ENCODE results near the gene HDAC9.

The HDAC9 gene

DNA sequence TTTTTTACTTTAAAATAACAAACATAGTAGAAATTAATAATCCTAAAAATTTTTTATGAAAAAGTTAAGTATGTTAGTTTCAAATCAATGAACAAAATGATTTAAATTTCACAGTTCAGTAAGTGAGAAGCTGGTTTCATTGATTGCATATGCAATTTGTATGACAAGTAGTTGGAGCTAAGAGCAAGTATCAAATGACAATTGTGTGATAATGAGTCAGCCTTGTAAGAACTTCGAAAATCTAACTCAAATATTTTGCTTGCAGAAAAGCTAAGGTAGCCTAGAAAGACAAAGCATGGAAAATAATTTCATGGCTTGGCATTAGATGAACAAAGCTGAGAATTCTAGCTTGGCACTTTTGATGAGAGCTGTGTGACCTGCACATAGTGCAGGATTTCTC lies 111.5 kb downstream of the HDAC9 start:
- H3K4me3 ChIP-seq (ENCODE audit: low read depth, low read length), result no peak overlapping the region
- no peak for DNase-seq (ENCODE audit: low read depth, low spot score)
- TF ChIP-seq, protein P1, sequence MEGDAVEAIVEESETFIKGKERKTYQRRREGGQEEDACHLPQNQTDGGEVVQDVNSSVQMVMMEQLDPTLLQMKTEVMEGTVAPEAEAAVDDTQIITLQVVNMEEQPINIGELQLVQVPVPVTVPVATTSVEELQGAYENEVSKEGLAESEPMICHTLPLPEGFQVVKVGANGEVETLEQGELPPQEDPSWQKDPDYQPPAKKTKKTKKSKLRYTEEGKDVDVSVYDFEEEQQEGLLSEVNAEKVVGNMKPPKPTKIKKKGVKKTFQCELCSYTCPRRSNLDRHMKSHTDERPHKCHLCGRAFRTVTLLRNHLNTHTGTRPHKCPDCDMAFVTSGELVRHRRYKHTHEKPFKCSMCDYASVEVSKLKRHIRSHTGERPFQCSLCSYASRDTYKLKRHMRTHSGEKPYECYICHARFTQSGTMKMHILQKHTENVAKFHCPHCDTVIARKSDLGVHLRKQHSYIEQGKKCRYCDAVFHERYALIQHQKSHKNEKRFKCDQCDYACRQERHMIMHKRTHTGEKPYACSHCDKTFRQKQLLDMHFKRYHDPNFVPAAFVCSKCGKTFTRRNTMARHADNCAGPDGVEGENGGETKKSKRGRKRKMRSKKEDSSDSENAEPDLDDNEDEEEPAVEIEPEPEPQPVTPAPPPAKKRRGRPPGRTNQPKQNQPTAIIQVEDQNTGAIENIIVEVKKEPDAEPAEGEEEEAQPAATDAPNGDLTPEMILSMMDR (IDR thresholded peaks at IDR 0.05; ENCODE audit: insufficient read depth, low read length, missing control alignments), result no peak
- ChIA-PET CTCF (interaction anchor here (3.1 kb wide), 1 partner anchor 16 kb away, joined by 15 read pairs; no protein-coding TSS in a partner anchor), POLR2A (no interaction called here)

DNA sequence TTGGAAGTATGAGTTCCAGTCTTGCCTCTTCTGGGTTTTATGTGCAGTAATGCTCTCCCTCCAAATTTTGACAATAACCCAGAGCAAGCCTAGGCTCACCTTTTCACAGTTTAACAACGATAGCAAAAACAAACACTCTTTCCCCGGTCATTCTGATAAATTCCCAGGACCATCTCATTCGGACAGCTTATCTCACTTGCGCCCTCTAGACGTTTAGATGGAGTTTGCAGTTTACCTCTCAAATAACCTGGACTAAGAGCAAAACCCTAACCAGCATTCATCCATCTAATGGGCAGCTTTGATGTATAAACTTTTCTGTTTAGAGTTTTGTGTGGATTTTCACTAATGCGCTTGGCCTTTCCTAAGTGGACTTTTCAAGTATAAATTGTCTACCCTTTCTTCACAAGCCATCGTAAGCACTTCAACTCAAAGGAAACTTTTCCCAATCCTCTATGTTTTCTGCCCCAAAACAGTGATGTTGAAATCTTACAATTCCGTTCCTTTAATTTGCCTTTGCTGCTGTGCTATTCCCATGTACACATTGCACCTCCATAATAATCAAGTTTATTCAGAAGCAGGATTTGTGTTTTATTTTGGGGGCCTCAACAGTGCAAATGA lies 114.9 kb downstream of the HDAC9 start:
- DNase-seq (ENCODE audit: low read depth, low spot score), result no peak
- ChIA-PET CTCF (interaction anchor here (1.0 to 1.8 kb wide), 4 partner anchors 9 to 258 kb away, joined by 3 to 5 read pairs (median 3); no protein-coding TSS in a partner anchor), POLR2A (no interaction called here)
- TF ChIP-seq, protein P1 (IDR thresholded peaks at IDR 0.05; ENCODE audit: insufficient read depth, low read length, missing control alignments), result peak; percentile 46
- H3K4me3 ChIP-seq (ENCODE audit: low read depth, low read length), result no peak overlapping the region

DNA sequence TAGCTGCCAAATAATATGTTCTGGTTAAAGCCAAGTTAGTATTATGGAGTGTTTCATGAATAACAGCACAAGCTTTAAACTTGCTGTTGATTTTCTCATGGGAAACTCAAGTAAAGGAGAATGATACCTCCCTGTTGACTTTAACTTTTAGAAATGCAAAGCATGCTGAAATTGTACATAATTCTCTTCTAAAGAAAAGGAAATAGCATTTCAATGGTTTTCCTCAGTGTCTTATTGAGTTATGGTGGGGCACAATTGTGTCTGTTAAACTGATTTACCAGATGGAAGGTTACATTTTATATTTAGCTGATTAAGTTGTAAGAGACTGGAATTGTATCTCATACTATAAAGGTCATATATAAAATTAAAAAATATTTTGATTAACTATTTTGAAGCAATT lies 119.3 kb downstream of the HDAC9 start:
- DNase-seq (ENCODE audit: low read depth, low spot score), result no peak
- H3K4me3 ChIP-seq (ENCODE audit: low read depth, low read length), result no peak overlapping the region
- TF ChIP-seq, protein P1 (IDR thresholded peaks at IDR 0.05; ENCODE audit: insufficient read depth, low read length, missing control alignments), result no peak
- CTCF ChIA-PET, result no interaction called here
- POLR2A ChIA-PET, result no interaction called here

DNA sequence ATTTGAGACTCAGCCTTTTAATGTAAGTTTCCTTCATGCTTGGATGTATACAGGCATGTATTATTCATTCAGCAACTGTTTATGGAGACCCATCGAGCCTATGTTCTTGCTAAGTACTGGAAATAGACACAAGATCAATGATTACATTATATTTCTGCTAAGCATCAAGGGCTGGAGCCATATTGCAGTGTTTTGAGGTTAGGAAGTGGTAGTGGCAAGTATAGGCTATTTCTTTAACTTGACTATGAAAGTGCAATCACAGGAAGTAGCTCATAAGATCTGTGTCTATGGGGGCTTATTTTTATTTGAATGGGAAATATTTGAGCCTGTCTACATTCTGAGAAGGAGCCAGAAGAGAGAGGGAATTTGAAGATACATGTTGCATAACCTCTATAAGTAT lies 123.8 kb downstream of the HDAC9 start:
- no peak overlapping the region for H3K4me3 ChIP-seq (ENCODE audit: low read depth, low read length)
- ChIA-PET POLR2A (no interaction called here), CTCF (interaction anchor here (1.5 to 2.6 kb wide), 2 partner anchors 8 to 47 kb away, joined by 3 to 7 read pairs; no protein-coding TSS in a partner anchor)
- DNase-seq (ENCODE audit: low read depth, low spot score), result no peak
- TF ChIP-seq, protein P1 (IDR thresholded peaks at IDR 0.05; ENCODE audit: insufficient read depth, low read length, missing control alignments), result no peak

DNA sequence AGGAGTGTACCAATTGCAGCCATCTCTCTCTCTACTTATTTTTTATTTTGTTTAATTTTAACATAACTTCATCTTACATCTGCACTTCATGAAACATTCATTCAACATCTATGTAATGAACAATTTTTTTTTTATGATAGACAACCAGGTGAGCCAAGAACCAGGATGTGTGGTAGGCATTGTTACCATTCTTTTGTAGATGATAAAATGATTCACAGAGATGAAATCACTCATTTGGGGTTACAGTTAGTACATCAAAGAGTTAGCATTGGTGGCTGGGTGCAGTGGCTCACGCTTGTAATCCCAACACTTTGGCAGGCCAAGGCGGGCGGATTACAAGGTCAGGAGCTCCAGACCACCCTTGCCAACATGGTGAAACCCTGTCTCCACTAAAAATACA lies 127.8 kb downstream of the HDAC9 start:
- no peak overlapping the region for H3K4me3 ChIP-seq (ENCODE audit: low read depth, low read length)
- ChIA-PET POLR2A (no interaction called here), CTCF (no interaction called here)
- TF ChIP-seq, protein P1 (IDR thresholded peaks at IDR 0.05; ENCODE audit: insufficient read depth, low read length, missing control alignments), result no peak
- DNase-seq (ENCODE audit: low read depth, low spot score), result no peak

DNA sequence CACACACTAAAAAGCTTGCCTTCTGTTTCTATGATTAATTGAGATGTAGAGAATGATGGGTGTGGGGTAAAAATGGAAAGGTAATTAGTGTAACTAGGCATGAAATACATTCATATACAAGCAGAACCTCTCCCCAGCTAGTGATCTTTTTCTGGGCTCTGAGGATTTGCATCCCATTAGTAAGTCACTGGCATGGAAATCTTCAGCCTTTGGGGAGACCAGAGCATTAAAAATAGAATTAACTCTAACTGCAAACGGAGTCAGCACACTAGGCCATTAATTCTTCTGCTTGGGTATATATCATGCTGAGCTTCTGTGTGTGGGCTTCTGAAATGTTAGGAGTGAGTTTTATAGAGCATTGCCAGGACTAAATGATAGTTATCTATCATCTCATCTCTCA lies 128.9 kb downstream of the HDAC9 start:
- H3K4me3 ChIP-seq (ENCODE audit: low read depth, low read length), result no peak overlapping the region
- ChIA-PET CTCF (interaction anchor here (0.6 to 1.0 kb wide), 2 partner anchors 42 to 429 kb away, joined by 3 read pairs; no protein-coding TSS in a partner anchor), POLR2A (no interaction called here)
- TF ChIP-seq, protein P1 (IDR thresholded peaks at IDR 0.05; ENCODE audit: insufficient read depth, low read length, missing control alignments), result no peak
- DNase-seq (ENCODE audit: low read depth, low spot score), result no peak

Measured in AG04449 (cell line).